ENCODE results near the gene FBXO31. TPM values are rescaled to one million over a fixed set of nuclear protein-coding genes. Genes with fewer than 3 reads are reported as not detected.

FBXO31 gene
- total and polyA plus RNA-seq, 2 of the 8 experiments (the other 6 are each of a cell fraction or from before 2014, with no cell fraction given): 8.3 to 21.6 TPM

DNA sequence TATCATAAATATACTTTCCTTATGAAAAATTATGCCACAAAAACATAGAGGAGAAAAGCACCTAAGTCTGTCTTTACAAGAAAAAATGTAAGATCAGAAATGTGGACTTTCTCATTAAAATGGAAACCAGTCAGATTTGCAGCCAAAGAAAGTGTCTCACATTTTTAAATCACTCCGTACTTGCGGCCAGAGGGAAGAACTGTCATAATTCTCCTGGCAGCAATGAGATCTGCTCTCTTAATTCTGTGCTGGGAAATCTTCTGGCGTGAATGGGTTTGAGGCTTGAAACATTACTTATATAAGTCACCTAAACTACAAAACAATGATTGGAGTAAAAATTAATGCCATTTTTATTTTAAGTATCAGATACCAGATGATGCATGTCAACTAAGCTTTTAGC is 77.1 kb downstream of the FBXO31 start:
- Histone ChIP-seq H4K91ac (replicated peaks; ENCODE audit: insufficient read length, low read length) (no peak overlapping the region), H2AK5ac (ENCODE audit: low read depth, low read length) (no peak overlapping the region), H3K4me1 (replicated peaks in 1 of 4; ENCODE audit: control insufficient read depth in 3 of 4, insufficient read depth in 4 of 4, low read length in 3 of 4) (peaks cover 0 to 6% (median 0%) of the 10 kb centered on the region in 4 experiments; a peak in 1 of 7 replicates), H4K5ac (ENCODE audit: insufficient read length, low read depth, low read length) (no peak overlapping the region), H4K8ac (ENCODE audit: extremely low read depth, insufficient read depth, low read length) (no peak overlapping the region), H3K23me2 (ENCODE audit: low read depth, low read length) (no peaks in the 10 kb centered on the region), H3K9me3 (ENCODE audit: insufficient read depth in 2 of 2, low read depth in 1 of 2, low read length in 1 of 2) (peaks cover 0 to 5% of the 10 kb centered on the region in 2 experiments; a peak in 1 of 4 replicates), H3K23ac (ENCODE audit: insufficient read length) (no peak overlapping the region), H3K4me3 (ENCODE audit: extremely low read depth in 1 of 4, insufficient read depth in 2 of 4, low read depth in 3 of 4, low read length in 4 of 4) (no peak overlapping the region), H3K56ac (replicated peaks; ENCODE audit: insufficient read length, low read depth, low read length) (no peak overlapping the region), H3K14ac (ENCODE audit: insufficient read length) (no peak overlapping the region), H4K20me1 (replicated peaks in 1 of 2; ENCODE audit: control insufficient read depth in 1 of 2, insufficient read depth in 2 of 2, low read length in 2 of 2) (peaks cover 0 to 2% of the 10 kb centered on the region in 2 experiments), H2BK12ac (ENCODE audit: low read depth, low read length) (no peak overlapping the region), H2BK120ac (replicated peaks; ENCODE audit: low read depth, low read length) (no peak overlapping the region), H3K79me1 (ENCODE audit: low read depth, low read length) (no peaks in the 10 kb centered on the region), H3K36me3 (ENCODE audit: control insufficient read depth in 2 of 4, insufficient read depth in 4 of 4, low read length in 3 of 4) (0 out of 8 replicates have a peak, but pooled peaks cover 0 to 2% (median 0%) of the 10 kb centered on the region in 4 experiments), H3K79me2 (ENCODE audit: control insufficient read depth in 1 of 2, insufficient read depth in 2 of 2, low read length in 2 of 2) (no peaks in the 10 kb centered on the region), H3K4ac (replicated peaks; ENCODE audit: insufficient read length, low read depth, low read length) (no peak overlapping the region), H3K9ac (replicated peaks in 1 of 4; ENCODE audit: extremely low read depth in 1 of 4, low read depth in 3 of 4, low read length in 3 of 4) (no peak overlapping the region), H2AFZ (ENCODE audit: low read length) (no peak overlapping the region), H2BK15ac (ENCODE audit: low read length) (no peak overlapping the region), H2BK5ac (ENCODE audit: low read depth, low read length) (no peak overlapping the region), H3K27ac (ENCODE audit: low read depth, low read length) (no peak overlapping the region), H3K4me2 (ENCODE audit: insufficient read depth in 1 of 2, low read depth in 2 of 2, low read length in 2 of 2) (no peak overlapping the region), H3K18ac (ENCODE audit: extremely low read depth, low read length) (no peak overlapping the region), H3K27me3 (replicated peaks in 1 of 4; ENCODE audit: control insufficient read depth in 3 of 4, extremely low read depth in 1 of 4, insufficient read depth in 3 of 4, low read length in 3 of 4) (no peaks in the 10 kb centered on the region), H2BK20ac (ENCODE audit: low read length) (no peak overlapping the region)
- DNase-seq (ENCODE audit: low read depth in 1 of 2, low spot score in 2 of 2) (no peak), FAIRE-seq (no peak)
- ChIA-PET POLR2A (ENCODE audit: partially characterized antibody) (no interaction called here), CTCF (ENCODE audit: partially characterized antibody) (interaction anchor here (1.1 to 1.3 kb wide), 2 partner anchors 9 to 11 kb away, joined by 3 to 5 read pairs; no protein-coding TSS in a partner anchor)
- WGBS, 2 experiments (ENCODE audit: extremely low coverage in 1 of 2, insufficient coverage in 1 of 2, insufficient read length in 1 of 2, insufficient replicate concordance in 2 of 2, low coverage in 1 of 2, low lambda C conversion rate in 2 of 2, missing lambda C conversion rate in 1 of 2): 95% methylated on average over 3 of the region's 3 CpGs; no CpG with 5 or more reads in 1 of the 2 experiments
- no peak for TF ChIP-seq MAFK (IDR thresholded peaks at IDR 0.05; ENCODE audit: low read depth, low read length)
- no peak for TF ChIP-seq CEBPB (IDR thresholded peaks at IDR 0.05; ENCODE audit: low read depth, low read length)
- TF ChIP-seq CREB1 (IDR thresholded peaks at IDR 0.05): no peak
- TF ChIP-seq POLR2AphosphoS5 (IDR thresholded peaks at IDR 0.05; ENCODE audit: low read depth, low read length): no peak
- no peak for TF ChIP-seq CHD1 (IDR thresholded peaks at IDR 0.05; ENCODE audit: low read depth, low read length)
- no peak for TF ChIP-seq KDM1A (IDR thresholded peaks at IDR 0.05; ENCODE audit: borderline replicate concordance, low read length)

All from H1 (cell line).